Activated naive CD4-positive, alpha-beta T cell treated with anti-CD3 and anti-CD28 coated beads, Interleukin-2, amount 50 U/mL, for 24 hours (primary cell): ENCODE results near the gene KL.

Experiments used
- H3K27ac Mint-ChIP-seq: one replicate; pipeline ENCODE4 v1.8.0; 2021; ENCODE audit warnings: mild to moderate bottlenecking, mixed read lengths
- H3K27me3 Mint-ChIP-seq: one replicate; pipeline ENCODE4 v1.8.0; 2021; ENCODE audit warnings: mixed read lengths
- H3K36me3 Mint-ChIP-seq: one replicate; pipeline ENCODE4 v1.8.0; 2021; ENCODE audit warnings: mixed read lengths
- H3K4me1 Mint-ChIP-seq: one replicate; pipeline ENCODE4 v1.8.0; 2021; ENCODE audit warnings: mixed read lengths
- H3K4me3 Mint-ChIP-seq: one replicate; pipeline ENCODE4 v1.8.0; 2021; ENCODE audit warnings: mild to moderate bottlenecking, mixed read lengths
- H3K9me3 Mint-ChIP-seq: one replicate; pipeline ENCODE4 v1.8.0; 2021; ENCODE audit warnings: mixed read lengths

The KL gene

GRCh38 chr13:33080972-33081590, 64.9 kb downstream of the KL start:
- Mint-ChIP-seq H3K27me3 (peaks cover 11% of the 10 kb centered on the region), H3K27ac (no peak overlapping the region), H3K4me3 (no peak overlapping the region), H3K36me3 (no peaks in the 10 kb centered on the region), H3K4me1 (no peaks in the 10 kb centered on the region), H3K9me3 (no peaks in the 10 kb centered on the region)

GRCh38 chr13:33081666-33082065, 65.4 kb downstream of the KL start:
- H3K4me3 Mint-ChIP-seq = no peak overlapping the region
- no peaks in the 10 kb centered on the region for H3K4me1 Mint-ChIP-seq
- no peak overlapping the region for H3K27ac Mint-ChIP-seq
- no peaks in the 10 kb centered on the region for H3K36me3 Mint-ChIP-seq
- H3K27me3 Mint-ChIP-seq = peaks cover 11% of the 10 kb centered on the region
- no peaks in the 10 kb centered on the region for H3K9me3 Mint-ChIP-seq

- H3K4me1 Mint-ChIP-seq = no peaks in the 10 kb centered on the region
- no peak overlapping the region for H3K27ac Mint-ChIP-seq
- H3K9me3 Mint-ChIP-seq = no peaks in the 10 kb centered on the region
- peaks cover 15% of the 10 kb centered on the region for H3K27me3 Mint-ChIP-seq
- H3K36me3 Mint-ChIP-seq = no peaks in the 10 kb centered on the region
- H3K4me3 Mint-ChIP-seq = no peak overlapping the region
These were observed 66.8 kb downstream of the KL start for GRCh38 chr13:33083054-33083453.

GRCh38 chr13:33087091-33087490, 70.9 kb downstream of the KL start:
- H3K36me3 Mint-ChIP-seq = no peaks in the 10 kb centered on the region
- no peaks in the 10 kb centered on the region for H3K4me1 Mint-ChIP-seq
- H3K27me3 Mint-ChIP-seq = peaks cover 7% of the 10 kb centered on the region
- H3K27ac Mint-ChIP-seq = no peak overlapping the region
- H3K9me3 Mint-ChIP-seq = no peaks in the 10 kb centered on the region
- no peak overlapping the region for H3K4me3 Mint-ChIP-seq

- peaks cover 4% of the 10 kb centered on the region for H3K27me3 Mint-ChIP-seq
- H3K27ac Mint-ChIP-seq = no peak overlapping the region
- H3K4me1 Mint-ChIP-seq = no peaks in the 10 kb centered on the region
- H3K4me3 Mint-ChIP-seq = no peak overlapping the region
- no peaks in the 10 kb centered on the region for H3K36me3 Mint-ChIP-seq
- H3K9me3 Mint-ChIP-seq = no peaks in the 10 kb centered on the region
These were observed 71.6 kb downstream of the KL start for GRCh38 chr13:33087790-33088189.

GRCh38 chr13:33089311-33089710, 73.1 kb downstream of the KL start:
- H3K9me3 Mint-ChIP-seq = no peaks in the 10 kb centered on the region
- H3K27ac Mint-ChIP-seq = no peak overlapping the region
- H3K27me3 Mint-ChIP-seq = peaks cover 4% of the 10 kb centered on the region
- no peak overlapping the region for H3K4me3 Mint-ChIP-seq
- H3K4me1 Mint-ChIP-seq = no peaks in the 10 kb centered on the region
- no peaks in the 10 kb centered on the region for H3K36me3 Mint-ChIP-seq

- no peak overlapping the region for H3K27ac Mint-ChIP-seq
- H3K36me3 Mint-ChIP-seq = no peaks in the 10 kb centered on the region
- no peaks in the 10 kb centered on the region for H3K9me3 Mint-ChIP-seq
- peaks cover 4% of the 10 kb centered on the region for H3K27me3 Mint-ChIP-seq
- no peak overlapping the region for H3K4me3 Mint-ChIP-seq
- H3K4me1 Mint-ChIP-seq = no peaks in the 10 kb centered on the region
These were observed 74.7 kb downstream of the KL start for GRCh38 chr13:33090755-33091414.

- H3K27ac Mint-ChIP-seq = no peak overlapping the region
- H3K36me3 Mint-ChIP-seq = no peaks in the 10 kb centered on the region
- H3K4me1 Mint-ChIP-seq = no peaks in the 10 kb centered on the region
- H3K9me3 Mint-ChIP-seq = no peaks in the 10 kb centered on the region
- peaks cover 4% of the 10 kb centered on the region for H3K27me3 Mint-ChIP-seq
- no peak overlapping the region for H3K4me3 Mint-ChIP-seq
These were observed 75.2 kb downstream of the KL start for GRCh38 chr13:33091415-33091774.

GRCh38 chr13:33092073-33092987, 76.1 kb downstream of the KL start:
- no peaks in the 10 kb centered on the region for H3K4me1 Mint-ChIP-seq
- no peak overlapping the region for H3K27ac Mint-ChIP-seq
- peaks cover 3% of the 10 kb centered on the region for H3K27me3 Mint-ChIP-seq
- H3K4me3 Mint-ChIP-seq = no peak overlapping the region
- H3K36me3 Mint-ChIP-seq = no peaks in the 10 kb centered on the region
- no peaks in the 10 kb centered on the region for H3K9me3 Mint-ChIP-seq

GRCh38 chr13:33096886-33097605, 80.8 kb downstream of the KL start:
- peaks cover 7% of the 10 kb centered on the region for H3K27me3 Mint-ChIP-seq
- no peaks in the 10 kb centered on the region for H3K36me3 Mint-ChIP-seq
- H3K27ac Mint-ChIP-seq = no peak overlapping the region
- H3K4me1 Mint-ChIP-seq = no peaks in the 10 kb centered on the region
- H3K4me3 Mint-ChIP-seq = no peak overlapping the region
- H3K9me3 Mint-ChIP-seq = no peaks in the 10 kb centered on the region

GRCh38 chr13:33099860-33100259, 83.6 kb downstream of the KL start:
- Mint-ChIP-seq H3K36me3 (no peaks in the 10 kb centered on the region), H3K27me3 (peaks cover 14% of the 10 kb centered on the region), H3K27ac (no peak overlapping the region), H3K9me3 (no peaks in the 10 kb centered on the region), H3K4me3 (no peak overlapping the region), H3K4me1 (no peaks in the 10 kb centered on the region)

- Mint-ChIP-seq H3K27me3 (peaks cover 17% of the 10 kb centered on the region), H3K4me3 (no peak overlapping the region), H3K36me3 (no peaks in the 10 kb centered on the region), H3K27ac (no peak overlapping the region), H3K9me3 (no peaks in the 10 kb centered on the region), H3K4me1 (no peaks in the 10 kb centered on the region)
These were observed 84.7 kb downstream of the KL start for GRCh38 chr13:33100886-33101285.

- Mint-ChIP-seq H3K36me3 (no peaks in the 10 kb centered on the region), H3K4me1 (no peaks in the 10 kb centered on the region), H3K9me3 (no peaks in the 10 kb centered on the region), H3K4me3 (no peak overlapping the region), H3K27me3 (peaks cover 18% of the 10 kb centered on the region), H3K27ac (no peak overlapping the region)
These were observed 85.6 kb downstream of the KL start for GRCh38 chr13:33101835-33102234.

GRCh38 chr13:33103457-33103856, 87.2 kb downstream of the KL start:
- Mint-ChIP-seq H3K36me3 (no peaks in the 10 kb centered on the region), H3K4me1 (no peaks in the 10 kb centered on the region), H3K27me3 (peaks cover 26% of the 10 kb centered on the region), H3K4me3 (no peak overlapping the region), H3K9me3 (no peaks in the 10 kb centered on the region), H3K27ac (no peak overlapping the region)

- H3K36me3 Mint-ChIP-seq = no peaks in the 10 kb centered on the region
- no peaks in the 10 kb centered on the region for H3K4me1 Mint-ChIP-seq
- H3K9me3 Mint-ChIP-seq = no peaks in the 10 kb centered on the region
- H3K27ac Mint-ChIP-seq = no peak overlapping the region
- no peak overlapping the region for H3K4me3 Mint-ChIP-seq
- H3K27me3 Mint-ChIP-seq = peaks cover 22% of the 10 kb centered on the region
These were observed 89.3 kb downstream of the KL start for GRCh38 chr13:33105387-33106005.
